ENCODE results near the gene STOX2.

The STOX2 gene

GRCh38 chr4:183986971-183987946 is 82.2 kb downstream of the STOX2 start:
- DNase-seq = peak; percentile 2

GRCh38 chr4:183987987-183988392 is 82.9 kb downstream of the STOX2 start:
- DNase-seq = peak; percentile 80

- no peak for DNase-seq
Observed at GRCh38 chr4:183988874-183989273, 83.8 kb downstream of the STOX2 start.

GRCh38 chr4:183989461-183989860 is 84.4 kb downstream of the STOX2 start:
- peak; percentile 87 for DNase-seq

DNA sequence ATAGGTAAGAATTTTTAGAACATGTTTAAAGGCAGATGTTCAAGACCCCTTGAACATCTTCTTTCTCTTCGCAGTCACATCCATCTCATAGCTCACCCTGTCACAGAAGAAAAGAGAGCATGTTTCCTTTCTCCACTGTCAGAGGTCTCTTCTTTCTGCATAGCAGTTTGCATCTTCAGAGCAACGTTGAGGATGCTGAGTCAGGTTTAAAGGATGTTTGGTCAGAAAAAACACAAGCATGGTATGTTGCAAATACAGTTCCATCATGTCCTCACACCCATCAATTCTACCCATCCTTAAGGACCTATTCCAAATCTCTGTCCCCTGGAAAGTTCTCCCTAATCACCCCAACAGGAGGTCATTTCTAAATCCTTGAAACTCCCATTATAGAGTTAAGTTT is 84.8 kb downstream of the STOX2 start:
- no peak for DNase-seq

GRCh38 chr4:183993676-183994075 is 88.6 kb downstream of the STOX2 start:
- no peak for DNase-seq

GRCh38 chr4:183995570-183995969 is 90.5 kb downstream of the STOX2 start:
- DNase-seq = peak; percentile 60

GRCh38 chr4:183996868-183997267 is 91.8 kb downstream of the STOX2 start:
- DNase-seq = no peak

DNA sequence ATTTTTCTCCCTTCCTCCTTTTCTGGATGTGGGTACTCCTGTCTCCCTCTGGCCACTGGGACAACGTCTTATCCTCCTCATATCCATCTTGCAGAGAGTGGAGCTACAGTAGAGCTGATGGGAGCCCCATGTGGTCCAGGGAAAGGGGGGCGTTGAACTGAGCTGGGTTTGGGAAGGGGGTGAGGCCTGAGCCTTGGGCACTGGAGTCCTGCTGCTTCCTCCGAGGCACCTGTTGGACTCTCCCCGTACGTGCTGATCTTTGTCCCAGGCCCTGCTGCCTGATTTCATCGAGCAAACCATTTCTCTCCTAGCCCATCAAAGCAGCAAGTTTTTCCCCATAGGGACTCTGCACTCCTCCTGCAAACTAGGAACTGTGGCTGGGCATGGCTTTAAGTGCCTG is 94.3 kb downstream of the STOX2 start:
- DNase-seq = no peak

GRCh38 chr4:184000457-184001396 is 95.6 kb downstream of the STOX2 start:
- no peak for DNase-seq

DNA sequence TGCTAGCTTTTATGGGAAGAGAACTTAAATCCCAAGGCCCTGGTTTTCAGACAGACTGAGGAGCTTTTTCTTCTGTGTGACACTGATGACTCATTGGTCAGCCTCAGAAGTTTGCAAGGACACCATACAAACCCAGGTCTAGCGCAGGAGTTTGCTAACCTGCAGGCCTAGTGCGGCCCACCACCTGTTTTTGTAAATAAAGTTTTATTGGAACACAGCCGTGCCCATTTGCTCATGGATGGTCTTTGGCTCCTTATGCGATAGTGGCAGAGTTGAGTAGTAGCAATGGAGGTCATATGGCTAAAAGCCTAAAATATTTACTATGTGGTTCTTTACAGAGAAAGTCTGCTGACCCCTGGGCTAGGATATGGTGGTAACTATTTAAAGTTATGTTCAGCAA is 98.3 kb downstream of the STOX2 start:
- DNase-seq = no peak

GRCh38 chr4:184007891-184008290 is 102.8 kb downstream of the STOX2 start:
- DNase-seq = no peak

GRCh38 chr4:184010696-184011095 is 105.6 kb downstream of the STOX2 start:
- DNase-seq = no peak

DNA sequence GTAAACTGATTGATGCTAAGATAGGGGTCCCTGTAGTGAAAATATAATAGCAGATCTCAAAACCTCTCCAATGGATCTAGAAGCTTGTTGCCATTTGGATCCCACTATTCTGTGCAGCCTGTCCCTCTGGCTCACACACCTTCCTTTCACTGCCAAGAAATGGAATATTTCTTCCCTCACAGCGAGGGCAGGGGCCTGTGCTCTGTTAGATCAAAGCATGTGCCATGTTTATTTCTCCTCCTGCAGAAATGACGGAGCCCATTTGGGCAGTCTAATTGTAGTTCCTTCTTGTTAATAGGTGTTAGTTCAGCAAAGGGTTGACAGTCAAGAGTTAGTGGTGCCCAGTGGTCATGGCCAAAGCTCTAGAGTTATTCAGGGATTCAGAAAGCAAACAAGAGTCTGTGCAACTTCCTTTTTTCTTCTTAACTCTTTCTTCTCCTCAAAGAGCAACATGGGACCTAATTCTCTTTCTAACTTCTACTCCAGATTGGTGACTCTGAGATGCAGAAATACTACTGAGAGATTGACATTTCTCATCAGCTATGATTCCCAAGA is 106.8 kb downstream of the STOX2 start:
- no peak for DNase-seq

- DNase-seq = no peak
Observed at GRCh38 chr4:184012937-184013336, 107.8 kb downstream of the STOX2 start.

- DNase-seq = no peak
Observed at GRCh38 chr4:184014301-184014700, 109.2 kb downstream of the STOX2 start.

DNA sequence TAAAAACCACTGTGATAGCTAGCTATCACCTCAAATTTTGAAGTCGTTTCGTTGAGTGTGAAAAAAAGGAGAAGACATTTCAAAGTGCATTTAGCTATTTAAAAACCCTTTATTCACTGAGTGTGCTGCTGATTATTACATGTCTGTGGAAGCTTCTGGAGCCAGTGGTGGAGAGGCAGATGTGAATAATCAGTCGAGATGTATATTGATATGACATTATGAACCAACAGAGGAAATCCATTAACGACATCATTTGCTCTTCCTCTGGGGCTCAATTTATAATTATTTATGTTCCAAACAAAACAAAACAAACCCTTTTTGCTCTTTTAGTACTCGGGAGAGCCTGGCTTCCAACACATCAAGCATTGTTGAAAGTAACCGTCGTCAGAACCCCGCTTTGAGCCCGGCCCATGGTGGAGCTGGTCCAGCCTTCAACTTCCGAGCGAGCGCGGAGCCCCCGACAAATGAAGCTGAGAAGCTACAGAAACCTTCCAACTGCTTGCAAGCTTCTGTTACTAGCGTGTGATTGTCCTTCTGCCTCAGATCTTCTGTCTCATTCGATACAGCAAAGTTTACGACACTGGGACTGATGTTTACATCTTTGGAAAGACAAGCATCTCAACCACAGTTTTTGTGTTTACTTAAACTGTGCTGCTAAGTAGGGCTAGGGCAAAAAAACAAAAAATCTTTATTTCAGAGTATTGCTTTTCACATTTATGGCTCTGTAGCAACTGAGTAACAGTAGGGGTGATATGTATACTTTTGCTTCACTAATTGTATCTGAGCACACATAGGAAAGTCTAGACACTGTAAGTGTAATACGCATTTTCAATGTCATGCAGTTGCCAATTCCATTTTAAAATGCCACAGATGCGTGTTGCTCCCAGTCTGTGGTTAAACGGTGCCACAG is 111.9 kb downstream of the STOX2 start:
- DNase-seq = no peak

- no peak for DNase-seq
Observed at GRCh38 chr4:184019076-184019475, 114.0 kb downstream of the STOX2 start.

GRCh38 chr4:184019667-184020623 is 114.8 kb downstream of the STOX2 start:
- no peak for DNase-seq

DNA sequence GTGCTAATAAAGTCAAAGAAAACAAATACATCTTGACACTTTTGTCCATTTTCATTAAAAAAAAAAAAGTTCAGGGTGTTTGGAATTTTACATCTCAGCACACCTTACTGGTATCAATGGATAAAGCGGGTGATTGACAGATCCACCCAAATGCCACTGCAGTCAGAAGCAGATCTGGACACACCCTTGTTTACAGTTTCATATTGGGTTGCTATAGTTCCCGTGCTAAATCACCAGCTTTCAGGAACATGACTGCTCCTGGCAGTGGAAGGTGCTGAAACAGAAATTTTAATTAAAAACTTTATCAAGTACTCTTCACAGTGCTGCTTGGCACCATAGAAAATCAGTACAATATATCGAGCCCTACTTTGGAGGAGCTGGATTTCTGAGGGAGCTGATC is 116.3 kb downstream of the STOX2 start:
- DNase-seq = peak; percentile 8
